Measurements from ENCODE around the gene PELI2. TPM values are rescaled to one million over a fixed set of nuclear protein-coding genes. Genes with fewer than 3 reads are reported as not detected.
A peak's percentile ranks its signal among the peaks of the same experiment; 100 is the strongest.

The PELI2 gene
- total and polyA plus RNA-seq, 5 donors from 2014 or later = 0.07 to 5.8 (median 1.3) TPM

DNA sequence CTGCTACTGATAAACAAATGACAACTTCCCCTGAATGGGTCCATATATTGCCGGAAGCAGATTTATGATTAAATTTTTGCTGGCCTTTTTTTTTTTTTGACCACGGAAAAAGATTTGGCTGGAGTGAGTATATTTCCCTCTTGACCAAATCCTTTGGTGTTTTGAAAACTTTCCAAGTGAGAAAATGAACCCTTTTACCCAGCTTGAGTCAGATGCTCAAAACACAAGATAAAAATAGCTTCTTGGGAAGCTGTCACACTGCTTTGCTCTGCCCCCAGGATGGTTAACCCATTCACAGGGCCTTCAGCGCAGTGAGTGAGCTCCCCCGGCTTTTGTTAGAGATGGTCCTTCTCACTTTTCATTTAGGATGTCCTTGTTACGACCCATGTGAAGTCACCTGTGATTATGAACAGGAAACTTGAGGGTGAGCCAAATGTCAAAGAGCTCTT, 224.3 kb downstream of the PELI2 start:
- Mint-ChIP-seq H3K27me3 (peaks cover 5% of the 10 kb centered on the region), H3K27ac (no peak overlapping the region), H3K4me1 (peaks cover 0 to 6% (median 2%) of the 10 kb centered on the region in 4 donors), H3K36me3 (no peaks in the 10 kb centered on the region), H3K9me3 (no peaks in the 10 kb centered on the region), H3K4me3 (no peak overlapping the region)
- no peaks in the 10 kb centered on the region for H3K4me1 ChIP-seq (ENCODE audit: control insufficient read depth, insufficient read depth, low read length, poor library complexity, severe bottlenecking)
- H3K36me3 ChIP-seq (ENCODE audit: control insufficient read depth, insufficient read depth, low read length) = no peaks in the 10 kb centered on the region
- H3K9me3 ChIP-seq (ENCODE audit: control insufficient read depth in 2 of 2, low read length in 2 of 2) = no peaks in the 10 kb centered on the region
- no peak overlapping the region for H3K4me3 ChIP-seq (ENCODE audit: low read depth, low read length)
- H3K27ac ChIP-seq (ENCODE audit: insufficient read depth, low read length, poor library complexity, severe bottlenecking) = no peak overlapping the region
- DNase-seq (peak in 1 of 3 donors; percentile 9), ATAC-seq (ENCODE audit: low read depth in 2 of 2) (no peak)
- no peaks in the 10 kb centered on the region for H3K27me3 ChIP-seq (ENCODE audit: control insufficient read depth, insufficient read depth, low read length)

DNA sequence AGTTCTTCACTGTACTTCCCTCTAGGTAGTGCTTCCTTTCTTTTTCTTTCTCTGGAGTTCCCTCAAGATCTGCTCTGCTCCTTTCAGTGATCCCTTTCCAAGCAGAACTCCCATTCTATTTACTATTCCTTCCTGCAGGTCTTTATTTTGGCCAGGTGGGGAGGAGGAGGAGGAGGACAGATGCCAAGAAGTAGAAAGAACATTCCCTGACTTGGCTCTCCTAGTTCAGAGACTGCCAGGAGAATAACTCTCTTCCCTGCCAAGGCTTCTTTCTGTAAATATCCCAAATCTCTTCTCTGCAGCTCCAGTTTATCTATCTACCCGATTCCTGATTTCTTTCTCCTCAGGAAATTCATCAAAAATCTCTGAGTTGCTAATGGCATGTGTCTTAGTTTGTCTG, 231.7 kb downstream of the PELI2 start:
- H3K27ac ChIP-seq (ENCODE audit: insufficient read depth, low read length, poor library complexity, severe bottlenecking) = no peak overlapping the region
- H3K36me3 ChIP-seq (ENCODE audit: control insufficient read depth, insufficient read depth, low read length) = no peaks in the 10 kb centered on the region
- H3K4me1 ChIP-seq (ENCODE audit: control insufficient read depth, insufficient read depth, low read length, poor library complexity, severe bottlenecking) = no peaks in the 10 kb centered on the region
- peaks cover 4% of the 10 kb centered on the region for H3K27me3 Mint-ChIP-seq
- ATAC-seq (ENCODE audit: low read depth in 2 of 2) (no peak), DNase-seq (no peak)
- peaks cover 4% of the 10 kb centered on the region for H3K36me3 Mint-ChIP-seq
- peaks cover 0 to 5% of the 10 kb centered on the region in 2 experiments for H3K9me3 ChIP-seq (ENCODE audit: control insufficient read depth in 2 of 2, low read length in 2 of 2)
- H3K27me3 ChIP-seq (ENCODE audit: control insufficient read depth, insufficient read depth, low read length) = no peaks in the 10 kb centered on the region
- peaks cover 0 to 4% (median 0%) of the 10 kb centered on the region in 7 donors for H3K9me3 Mint-ChIP-seq
- H3K4me3 Mint-ChIP-seq = no peak overlapping the region
- H3K4me1 Mint-ChIP-seq = peaks cover 0 to 5% (median 0%) of the 10 kb centered on the region in 4 donors
- no peak overlapping the region for H3K27ac Mint-ChIP-seq
- H3K4me3 ChIP-seq (ENCODE audit: low read depth, low read length) = no peak overlapping the region

All from CD4-positive, CD25-positive, alpha-beta regulatory T cell (primary cell).